DMS53 (cell line): ENCODE data around the gene KMT2E.

Source experiments
- DNase-seq: peaks from one replicate; lab custom pipeline; 2025; lab: John Stamatoyannopoulos, UW

Gene KMT2E

GRCh38 chr7:105010504-105011130 is 3.4 kb upstream of the KMT2E start:
- DNase-seq = peak; percentile 15

GRCh38 chr7:105011141-105011830 is 2.7 kb upstream of the KMT2E start:
- DNase-seq = peak; percentile 26

- DNase-seq = peak; percentile 67
Observed at GRCh38 chr7:105011831-105012502, 2.0 kb upstream of the KMT2E start.

GRCh38 chr7:105012503-105013220 is 1.3 kb upstream of the KMT2E start:
- DNase-seq = peak; percentile 99

- peak; percentile 99 for DNase-seq
Observed at GRCh38 chr7:105013221-105013815, 687 bp upstream of the KMT2E start.

GRCh38 chr7:105014693-105015389 is 836 bp downstream of the KMT2E start:
- peak; percentile 68 for DNase-seq

GRCh38 chr7:105015390-105015965 is 1.5 kb downstream of the KMT2E start:
- DNase-seq = peak; percentile 58

GRCh38 chr7:105016068-105016708 is 2.2 kb downstream of the KMT2E start:
- DNase-seq = no peak

GRCh38 chr7:105016709-105017656 is 3.0 kb downstream of the KMT2E start:
- DNase-seq = no peak

- no peak for DNase-seq
Observed at GRCh38 chr7:105017657-105018365, 3.8 kb downstream of the KMT2E start.

GRCh38 chr7:105019269-105019668 is 5.3 kb downstream of the KMT2E start:
- no peak for DNase-seq

GRCh38 chr7:105020926-105021325 is 6.9 kb downstream of the KMT2E start:
- DNase-seq = no peak

- no peak for DNase-seq
Observed at GRCh38 chr7:105021352-105021751, 7.3 kb downstream of the KMT2E start.

- no peak for DNase-seq
Observed at GRCh38 chr7:105021967-105022366, 8.0 kb downstream of the KMT2E start.

- DNase-seq = no peak
Observed at GRCh38 chr7:105022458-105022857, 8.5 kb downstream of the KMT2E start.

- peak; percentile 67 for DNase-seq
Observed at GRCh38 chr7:105024734-105025133, 10.7 kb downstream of the KMT2E start.

- no peak for DNase-seq
Observed at GRCh38 chr7:105026750-105027149, 12.7 kb downstream of the KMT2E start.

- DNase-seq = peak; percentile 64
Observed at GRCh38 chr7:105027176-105027853, 13.3 kb downstream of the KMT2E start.
